Body of pancreas (tissue), 4 donors: ENCODE results near the gene IL1R2.

Experiments
- POLR2A ChIP-seq, 3 donors: fragments of 450-650 bp; IDR thresholded peaks; one replicate each; pipeline ENCODE4 v1.6.1; 2016; ENCODE audit warnings: antibody characterized with exemption in 3 of 3, mild to moderate bottlenecking in 2 of 3
- TF ChIP-seq, protein P1 (sequence below), 7 experiments: fragments of 450-650 bp in 4 of 7; fragments of 200-600 bp in 3 of 7; sonication (generic) in 3 of 7; IDR thresholded peaks; one replicate each; pipeline ENCODE4 v1.5.1; 2016 to 2019; ENCODE audit warnings: antibody characterized with exemption in 7 of 7

DNA sequence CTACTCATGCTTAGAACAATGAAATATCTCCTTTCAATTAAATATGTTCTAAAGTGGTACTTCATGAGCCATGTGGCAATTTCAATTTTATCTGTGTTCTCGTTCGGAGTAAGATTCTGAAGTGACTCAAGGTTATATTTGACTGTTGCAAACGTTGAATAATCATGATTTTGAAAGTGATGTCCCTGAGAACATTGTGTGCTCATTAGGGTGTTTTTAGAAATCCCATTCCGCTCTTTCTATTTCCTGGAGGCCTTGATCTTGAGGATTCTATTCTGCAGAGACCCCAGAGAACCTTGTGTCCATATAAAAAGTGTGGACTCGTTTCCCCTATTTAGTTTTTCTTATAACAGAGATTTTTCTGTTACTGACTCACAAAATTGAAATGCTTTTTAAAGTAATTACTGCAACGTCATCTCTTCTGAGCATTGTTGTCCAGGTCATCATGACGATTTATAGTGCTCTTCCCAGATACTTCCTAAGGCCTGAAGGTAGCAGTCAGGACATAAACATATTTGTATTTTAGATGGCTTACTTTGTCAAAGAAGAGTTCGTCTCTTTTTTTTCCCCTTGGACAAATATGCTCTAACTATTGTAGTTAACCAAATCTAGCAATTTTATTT is 27.2 kb downstream of the IL1R2 start:
- TF ChIP-seq, protein P1, sequence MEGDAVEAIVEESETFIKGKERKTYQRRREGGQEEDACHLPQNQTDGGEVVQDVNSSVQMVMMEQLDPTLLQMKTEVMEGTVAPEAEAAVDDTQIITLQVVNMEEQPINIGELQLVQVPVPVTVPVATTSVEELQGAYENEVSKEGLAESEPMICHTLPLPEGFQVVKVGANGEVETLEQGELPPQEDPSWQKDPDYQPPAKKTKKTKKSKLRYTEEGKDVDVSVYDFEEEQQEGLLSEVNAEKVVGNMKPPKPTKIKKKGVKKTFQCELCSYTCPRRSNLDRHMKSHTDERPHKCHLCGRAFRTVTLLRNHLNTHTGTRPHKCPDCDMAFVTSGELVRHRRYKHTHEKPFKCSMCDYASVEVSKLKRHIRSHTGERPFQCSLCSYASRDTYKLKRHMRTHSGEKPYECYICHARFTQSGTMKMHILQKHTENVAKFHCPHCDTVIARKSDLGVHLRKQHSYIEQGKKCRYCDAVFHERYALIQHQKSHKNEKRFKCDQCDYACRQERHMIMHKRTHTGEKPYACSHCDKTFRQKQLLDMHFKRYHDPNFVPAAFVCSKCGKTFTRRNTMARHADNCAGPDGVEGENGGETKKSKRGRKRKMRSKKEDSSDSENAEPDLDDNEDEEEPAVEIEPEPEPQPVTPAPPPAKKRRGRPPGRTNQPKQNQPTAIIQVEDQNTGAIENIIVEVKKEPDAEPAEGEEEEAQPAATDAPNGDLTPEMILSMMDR (IDR thresholded peaks at IDR 0.05) = no peak
- no peak for TF ChIP-seq POLR2A (IDR thresholded peaks at IDR 0.05)
